HG03060 (cell line): Measurements from ENCODE around the gene TAGLN2.

Experiments used
- ATAC-seq: cut with Tn5 transposase; IDR thresholded peaks from one replicate; pipeline ENCODE4 v1.9.1; 2021; ENCODE audit warnings: low read depth, moderate number of reproducible peaks; ENCODE audit not compliant: unreplicated experiment

Gene TAGLN2

GRCh38 chr1:159881622-159882526 lies 43.4 kb downstream of the TAGLN2 start:
- no peak for ATAC-seq

GRCh38 chr1:159880430-159880829 lies 44.9 kb downstream of the TAGLN2 start:
- ATAC-seq: no peak

- ATAC-seq: no peak
Observed at GRCh38 chr1:159879977-159880376, 45.3 kb downstream of the TAGLN2 start.

- no peak for ATAC-seq
Observed at GRCh38 chr1:159879136-159879535, 46.2 kb downstream of the TAGLN2 start.

- no peak for ATAC-seq
Observed at GRCh38 chr1:159877695-159878444, 47.4 kb downstream of the TAGLN2 start.

GRCh38 chr1:159873530-159874143 lies 51.7 kb downstream of the TAGLN2 start:
- no peak for ATAC-seq

- ATAC-seq: no peak
Observed at GRCh38 chr1:159872891-159873290, 52.4 kb downstream of the TAGLN2 start.

- no peak for ATAC-seq
Observed at GRCh38 chr1:159870704-159871103, 54.6 kb downstream of the TAGLN2 start.

GRCh38 chr1:159869607-159870006 lies 55.7 kb downstream of the TAGLN2 start:
- ATAC-seq: no peak

GRCh38 chr1:159869173-159869572 lies 56.1 kb downstream of the TAGLN2 start:
- no peak for ATAC-seq

GRCh38 chr1:159868766-159869165 lies 56.5 kb downstream of the TAGLN2 start:
- no peak for ATAC-seq
